GM23338 (cell line): Measurements from ENCODE around the gene ITLN1. TPM values are rescaled to one million over a fixed set of nuclear protein-coding genes. Genes with fewer than 3 reads are reported as not detected.
"Not testable (repeated sequence)": the region's sequence is repeated elsewhere in the genome, so short reads cannot be mapped to it uniquely, and the experiment has no call there.

Experiments
- ATAC-seq: fragments of 200-7000 bp; cut with Tn5 transposase; 3 replicates; pipeline ENCODE4 v1.9.1; 2020
- DNase-seq: peaks from one replicate; pipeline ENCODE4 v3.0.0-alpha.2; 2015; ENCODE audit warnings: low spot score
- H2AFZ ChIP-seq: fragments of 200-600 bp; sonication (generic); 2 replicates; pipeline ENCODE4 v1.8.0; 2016; ENCODE audit warnings: antibody characterized with exemption, mild to moderate bottlenecking, moderate library complexity
- H3F3A ChIP-seq: fragments of 200-600 bp; sonication (generic); replicated peaks from 2 replicates; pipeline ENCODE4 v1.8.0; 2017; ENCODE audit warnings: antibody characterized with exemption, mixed run types, low read depth
- H3K27ac ChIP-seq: fragments of 200-600 bp; sonication (generic); 2 replicates; pipeline ENCODE4 v1.6.1; 2016; ENCODE audit warnings: low read depth
- H3K27me3 ChIP-seq: fragments of 200-600 bp; sonication (generic); 2 replicates; pipeline ENCODE4 v1.8.0; 2016; ENCODE audit warnings: mild to moderate bottlenecking, mixed run types, moderate library complexity; ENCODE audit not compliant: insufficient read depth
- H3K36me3 ChIP-seq: fragments of 200-600 bp; sonication (generic); 2 replicates; pipeline ENCODE4 v1.8.0; 2016; ENCODE audit warnings: mild to moderate bottlenecking; ENCODE audit not compliant: insufficient read depth
- H3K4me1 ChIP-seq: fragments of 200-600 bp; sonication (generic); 2 replicates; pipeline ENCODE4 v1.8.0; 2016; ENCODE audit warnings: mild to moderate bottlenecking, moderate library complexity; ENCODE audit not compliant: insufficient read depth
- H3K4me2 ChIP-seq: fragments of 200-600 bp; sonication (generic); 2 replicates; pipeline ENCODE4 v1.7.1; 2017; ENCODE audit warnings: mixed run types
- H3K4me3 ChIP-seq: fragments of 200-600 bp; sonication (generic); 2 replicates; pipeline ENCODE4 v1.6.1; 2016; ENCODE audit warnings: mixed run types
- H3K79me2 ChIP-seq: fragments of 200-600 bp; sonication (generic); replicated peaks from 2 replicates; pipeline ENCODE4 v1.8.0; 2017; ENCODE audit warnings: mild to moderate bottlenecking; ENCODE audit not compliant: insufficient read depth
- H3K9me2 ChIP-seq: fragments of 200-600 bp; sonication (generic); 2 replicates; pipeline ENCODE4 v1.8.0; 2017; ENCODE audit not compliant: insufficient read depth
- H4K20me1 ChIP-seq: fragments of 200-600 bp; sonication (generic); replicated peaks from 2 replicates; pipeline ENCODE4 v1.8.0; 2017; ENCODE audit warnings: mild to moderate bottlenecking; ENCODE audit not compliant: insufficient read depth
- H3K27ac Mint-ChIP-seq: 2 replicates; pipeline ENCODE4 v1.8.0; 2020; ENCODE audit warnings: inconsistent platforms, mild to moderate bottlenecking, moderate library complexity, mixed read lengths
- H3K27me3 Mint-ChIP-seq: 3 replicates; pipeline ENCODE4 v1.8.0; 2022; ENCODE audit warnings: low read depth, mild to moderate bottlenecking, moderate library complexity, mixed read lengths, inconsistent platforms; ENCODE audit not compliant: insufficient read depth, poor library complexity
- H3K36me3 Mint-ChIP-seq: 3 replicates; pipeline ENCODE4 v1.8.0; 2021; ENCODE audit warnings: low read depth, mild to moderate bottlenecking, inconsistent platforms, moderate library complexity, mixed read lengths
- H3K4me1 Mint-ChIP-seq: 3 replicates; pipeline ENCODE4 v1.8.0; 2020; ENCODE audit warnings: mild to moderate bottlenecking, inconsistent platforms, mixed read lengths
- H3K4me3 Mint-ChIP-seq: 3 replicates; pipeline ENCODE4 v1.8.0; 2021; ENCODE audit warnings: moderate library complexity, mild to moderate bottlenecking, inconsistent platforms, mixed read lengths
- H3K9me3 Mint-ChIP-seq: 3 replicates; pipeline ENCODE4 v1.8.0; 2020; ENCODE audit warnings: moderate library complexity, mild to moderate bottlenecking, inconsistent platforms, mixed read lengths
- CREB1 ChIP-seq: fragments of 250-450 bp; sonication (Bioruptor Pico); IDR thresholded peaks from 2 replicates; pipeline ENCODE4 v1.5.0; 2020; ENCODE audit warnings: low read depth, mild to moderate bottlenecking, moderate library complexity
- ETS1 ChIP-seq: IDR thresholded peaks from 2 replicates; pipeline ENCODE4 v1.6.1; 2016; ENCODE audit warnings: antibody characterized with exemption
- EZH2 ChIP-seq: fragments of 200-600 bp; sonication (generic); IDR thresholded peaks from one replicate; pipeline ENCODE4 v1.8.0; 2017; ENCODE audit warnings: antibody characterized with exemption, mild to moderate bottlenecking, low read depth; ENCODE audit not compliant: unreplicated experiment
- EZH2phosphoT487 ChIP-seq: fragments of 200-600 bp; sonication (generic); IDR thresholded peaks from one replicate; pipeline ENCODE4 v1.8.1; 2018; ENCODE audit warnings: antibody characterized with exemption; ENCODE audit not compliant: unreplicated experiment
- JUNB ChIP-seq: IDR thresholded peaks from one replicate; pipeline ENCODE4 v1.6.1; 2016; ENCODE audit warnings: antibody characterized with exemption; ENCODE audit not compliant: unreplicated experiment
- NANOG ChIP-seq: IDR thresholded peaks from 2 replicates; pipeline ENCODE4 v1.6.1; 2016; ENCODE audit warnings: antibody characterized with exemption, borderline replicate concordance
- POLR2AphosphoS5 ChIP-seq: IDR thresholded peaks from 2 replicates; pipeline ENCODE4 v1.6.1; 2016; ENCODE audit warnings: antibody characterized with exemption, low read depth
- REST ChIP-seq: IDR thresholded peaks from one replicate; pipeline ENCODE4 v1.6.1; 2018; ENCODE audit warnings: antibody characterized with exemption; ENCODE audit not compliant: unreplicated experiment
- STAT1 ChIP-seq: IDR thresholded peaks from one replicate; pipeline ENCODE4 v1.6.1; 2016; ENCODE audit warnings: antibody characterized with exemption; ENCODE audit not compliant: unreplicated experiment
- ZNF114 ChIP-seq: fragments of 250-450 bp; sonication (Bioruptor Pico); IDR thresholded peaks from 2 replicates; pipeline ENCODE4 v1.5.0; 2020; ENCODE audit warnings: mild to moderate bottlenecking, moderate library complexity
- ZNF331 ChIP-seq: fragments of 250-450 bp; sonication (Bioruptor Pico); IDR thresholded peaks from 2 replicates; pipeline ENCODE4 v1.5.0; 2020; ENCODE audit warnings: low read depth, mild to moderate bottlenecking, moderate library complexity
- polyA plus RNA-seq: library from polyadenylated mRNA; unstranded; fragments of >200 nt; fragmentation: Nextera tagmentation; extraction: Ambion mirVana; gene quantifications from 2 replicates; pipeline ENCODE4 v1.2.1, GENCODE V29; 2016
- total RNA-seq: library from RNA; depleted of rRNA; stranded (reverse); fragments of >200 nt; shearing (Covaris generic); gene quantifications from 2 replicates; pipeline ENCODE4 v1.2.3, GENCODE V29; 2014
- TF ChIP-seq, protein P1 (sequence below), 2 experiments: fragments of 200-600 bp in 1 of 2; sonication (generic) in 1 of 2; conservative IDR thresholded peaks; 2 replicates each; pipeline versions ENCODE4 v1.5.1 to v1.6.1; 2016 to 2017; ENCODE audit warnings: antibody characterized with exemption in 2 of 2, low read depth in 2 of 2, mild to moderate bottlenecking in 2 of 2, moderate library complexity in 1 of 2

The ITLN1 gene
- total and polyA plus RNA-seq, 2 experiments from 2014 or later: not detected

DNA sequence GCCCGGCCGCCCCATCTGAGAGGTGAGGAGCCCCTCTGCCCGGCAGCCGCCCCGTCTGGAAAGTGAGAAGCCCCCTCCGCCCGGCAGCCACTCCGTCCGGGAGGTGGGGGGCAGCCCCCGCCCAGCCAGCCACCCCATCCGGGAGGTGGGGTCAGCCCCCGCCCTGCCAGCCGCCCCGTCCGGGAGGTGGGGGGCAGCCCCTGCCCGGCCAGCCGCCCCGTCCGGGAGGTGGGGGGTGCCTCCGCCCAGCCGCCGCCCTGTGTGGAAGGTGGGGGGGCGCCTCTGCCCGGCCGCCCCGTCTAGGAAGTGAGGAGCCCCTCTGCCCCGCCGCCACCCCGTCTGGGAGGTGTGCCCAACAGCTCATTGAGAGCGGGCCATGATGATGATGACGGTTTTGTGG, 48.3 kb upstream of the ITLN1 start:
- DNase-seq, H3K79me2 ChIP-seq, H3K4me3 ChIP-seq, H3K36me3 ChIP-seq, ATAC-seq, H3K27me3 Mint-ChIP-seq, H4K20me1 ChIP-seq, H3K9me2 ChIP-seq, H3F3A ChIP-seq, H3K4me2 ChIP-seq, H3K4me1 ChIP-seq, H3K27me3 ChIP-seq, H3K4me1 Mint-ChIP-seq, H3K27ac Mint-ChIP-seq, H3K36me3 Mint-ChIP-seq, H3K4me3 Mint-ChIP-seq, H3K27ac ChIP-seq, H2AFZ ChIP-seq: not testable (repeated sequence)
- H3K9me3 Mint-ChIP-seq: peaks cover 33% of the 10 kb centered on the region

- no peaks in the 10 kb centered on the region for H3K27me3 ChIP-seq
- Mint-ChIP-seq H3K27me3 (peaks cover 5% of the 10 kb centered on the region), H3K4me3 (no peak overlapping the region; the same call in 2 of the 3 replicates), H3K27ac (no peak overlapping the region), H3K4me1 (no peaks in the 10 kb centered on the region), H3K9me3 (peaks cover 65% of the 10 kb centered on the region), H3K36me3 (peaks cover 22% of the 10 kb centered on the region; the same call in 2 of the 3 replicates)
- H3K4me1 ChIP-seq: no peaks in the 10 kb centered on the region
- H3K79me2 ChIP-seq: no peaks in the 10 kb centered on the region
- H3K4me3 ChIP-seq: no peak overlapping the region
- no peak overlapping the region for H3K4me2 ChIP-seq
- no peaks in the 10 kb centered on the region for H3F3A ChIP-seq
- ATAC-seq: no peak
- H3K36me3 ChIP-seq: no peaks in the 10 kb centered on the region
- no peak overlapping the region for H3K27ac ChIP-seq
- H2AFZ ChIP-seq: no peak overlapping the region
- 0 out of 2 replicates have a peak, but pooled peaks cover 2% of the 10 kb centered on the region for H3K9me2 ChIP-seq
- H4K20me1 ChIP-seq: no peaks in the 10 kb centered on the region
- peak; percentile 18 for DNase-seq
- TF ChIP-seq ETS1 (no peak), CREB1 (CRISPR knock-in tag) (no peak), POLR2AphosphoS5 (no peak), NANOG (no peak), REST (no peak), ZNF114 (no peak), EZH2phosphoT487 (no peak), EZH2 (no peak), JUNB (no peak), STAT1 (no peak), ZNF331 (CRISPR knock-in tag) (no peak)
- TF ChIP-seq, protein P1, sequence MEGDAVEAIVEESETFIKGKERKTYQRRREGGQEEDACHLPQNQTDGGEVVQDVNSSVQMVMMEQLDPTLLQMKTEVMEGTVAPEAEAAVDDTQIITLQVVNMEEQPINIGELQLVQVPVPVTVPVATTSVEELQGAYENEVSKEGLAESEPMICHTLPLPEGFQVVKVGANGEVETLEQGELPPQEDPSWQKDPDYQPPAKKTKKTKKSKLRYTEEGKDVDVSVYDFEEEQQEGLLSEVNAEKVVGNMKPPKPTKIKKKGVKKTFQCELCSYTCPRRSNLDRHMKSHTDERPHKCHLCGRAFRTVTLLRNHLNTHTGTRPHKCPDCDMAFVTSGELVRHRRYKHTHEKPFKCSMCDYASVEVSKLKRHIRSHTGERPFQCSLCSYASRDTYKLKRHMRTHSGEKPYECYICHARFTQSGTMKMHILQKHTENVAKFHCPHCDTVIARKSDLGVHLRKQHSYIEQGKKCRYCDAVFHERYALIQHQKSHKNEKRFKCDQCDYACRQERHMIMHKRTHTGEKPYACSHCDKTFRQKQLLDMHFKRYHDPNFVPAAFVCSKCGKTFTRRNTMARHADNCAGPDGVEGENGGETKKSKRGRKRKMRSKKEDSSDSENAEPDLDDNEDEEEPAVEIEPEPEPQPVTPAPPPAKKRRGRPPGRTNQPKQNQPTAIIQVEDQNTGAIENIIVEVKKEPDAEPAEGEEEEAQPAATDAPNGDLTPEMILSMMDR (conservative IDR thresholded peaks at IDR 0.05; ENCODE audit: low read depth in 2 of 2): no peak
These were observed 40.8 kb upstream of the ITLN1 start for GRCh38 chr1:160925652-160926244.
